ENCODE measurements around the gene FAM83G.
"Not testable (repeated sequence)": the region's sequence is repeated elsewhere in the genome, so short reads cannot be mapped to it uniquely, and the experiment has no call there.

Gene FAM83G, protein sequence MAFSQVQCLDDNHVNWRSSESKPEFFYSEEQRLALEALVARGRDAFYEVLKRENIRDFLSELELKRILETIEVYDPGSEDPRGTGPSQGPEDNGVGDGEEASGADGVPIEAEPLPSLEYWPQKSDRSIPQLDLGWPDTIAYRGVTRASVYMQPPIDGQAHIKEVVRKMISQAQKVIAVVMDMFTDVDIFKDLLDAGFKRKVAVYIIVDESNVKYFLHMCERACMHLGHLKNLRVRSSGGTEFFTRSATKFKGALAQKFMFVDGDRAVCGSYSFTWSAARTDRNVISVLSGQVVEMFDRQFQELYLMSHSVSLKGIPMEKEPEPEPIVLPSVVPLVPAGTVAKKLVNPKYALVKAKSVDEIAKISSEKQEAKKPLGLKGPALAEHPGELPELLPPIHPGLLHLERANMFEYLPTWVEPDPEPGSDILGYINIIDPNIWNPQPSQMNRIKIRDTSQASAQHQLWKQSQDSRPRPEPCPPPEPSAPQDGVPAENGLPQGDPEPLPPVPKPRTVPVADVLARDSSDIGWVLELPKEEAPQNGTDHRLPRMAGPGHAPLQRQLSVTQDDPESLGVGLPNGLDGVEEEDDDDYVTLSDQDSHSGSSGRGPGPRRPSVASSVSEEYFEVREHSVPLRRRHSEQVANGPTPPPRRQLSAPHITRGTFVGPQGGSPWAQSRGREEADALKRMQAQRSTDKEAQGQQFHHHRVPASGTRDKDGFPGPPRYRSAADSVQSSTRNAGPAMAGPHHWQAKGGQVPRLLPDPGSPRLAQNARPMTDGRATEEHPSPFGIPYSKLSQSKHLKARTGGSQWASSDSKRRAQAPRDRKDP

DNA sequence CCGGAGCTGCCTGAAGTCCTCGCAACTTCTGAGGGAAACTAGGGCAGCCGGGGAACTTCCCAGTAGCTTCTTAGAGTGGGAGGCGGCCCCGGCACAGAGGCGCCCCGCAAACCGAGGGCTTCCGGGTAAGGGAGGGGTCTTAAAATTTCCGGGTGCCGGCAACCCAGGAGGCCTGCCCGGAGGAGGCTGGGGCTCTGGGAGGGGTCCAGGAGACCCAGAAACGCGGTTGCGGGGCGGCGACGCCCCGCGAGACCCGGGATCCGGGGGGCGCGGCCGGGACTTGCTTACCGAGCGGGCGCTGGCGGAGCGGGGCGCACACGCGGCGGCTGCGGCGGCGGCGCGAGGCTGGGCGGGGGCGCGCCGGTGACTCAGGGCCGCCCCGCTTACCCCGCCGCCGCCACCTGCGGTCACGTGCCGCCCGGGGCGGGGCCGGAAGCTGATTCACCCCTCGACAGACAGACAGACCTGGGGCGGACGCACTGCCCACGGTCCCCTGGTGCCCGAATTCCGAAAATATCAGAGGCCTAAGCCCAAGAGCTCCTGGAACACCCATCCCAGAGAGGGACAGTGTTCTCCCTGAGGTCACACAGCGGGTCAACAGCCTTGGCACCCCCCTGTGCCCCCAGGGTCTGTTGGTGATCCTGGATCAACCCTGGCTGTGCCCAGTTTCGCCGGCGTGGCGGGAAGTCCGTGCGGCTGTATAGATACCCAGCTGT is at the start of gene FAM83G:
FAM83G (minus strand) TSS at position 344 of the 716 bp plus-strand sequence. CDS start 723 bp downstream, outside the sequence.
- DNase-seq = no peak

DNA sequence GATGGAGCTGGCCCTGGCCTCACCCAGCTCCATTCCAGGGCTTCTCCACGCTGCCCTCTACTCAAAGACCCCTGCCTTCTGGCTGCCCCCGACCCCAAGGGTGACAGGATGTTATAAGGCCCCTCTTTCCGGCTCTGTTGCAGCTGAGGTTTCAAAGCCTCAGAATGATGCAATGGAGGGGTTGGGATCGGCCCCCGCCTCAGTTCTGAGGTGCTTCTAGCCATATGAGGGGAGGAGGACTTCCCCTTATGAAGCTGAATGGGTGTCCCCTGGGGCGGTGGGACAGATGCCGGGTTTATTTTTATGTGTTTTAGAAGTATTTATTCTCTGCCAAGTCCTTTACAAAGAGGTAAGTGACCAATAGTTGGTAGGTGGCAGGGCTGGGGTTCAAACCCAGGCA is 44.3 kb upstream of the FAM83G start:
- not testable (repeated sequence) for DNase-seq

DNA sequence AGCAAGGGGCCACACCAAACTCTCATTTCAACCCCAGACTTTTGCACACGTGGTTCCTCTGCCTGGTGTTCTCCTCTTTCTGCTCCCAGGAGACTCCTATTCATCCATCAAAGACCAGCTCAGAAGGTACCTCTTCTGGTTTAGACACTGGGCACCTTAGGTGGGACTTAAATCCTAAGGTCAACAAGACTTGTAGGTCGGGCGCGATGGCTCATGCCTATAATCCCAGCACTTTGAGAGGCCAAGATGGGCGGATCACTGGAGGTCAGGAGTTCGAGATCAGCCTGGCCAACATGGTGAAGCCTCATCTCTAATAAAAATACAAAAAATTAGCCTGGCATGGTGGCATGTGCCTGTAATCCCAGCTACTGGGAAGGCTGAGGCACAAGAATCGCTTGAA is 42.9 kb upstream of the FAM83G start:
- not testable (repeated sequence) for DNase-seq

DNA sequence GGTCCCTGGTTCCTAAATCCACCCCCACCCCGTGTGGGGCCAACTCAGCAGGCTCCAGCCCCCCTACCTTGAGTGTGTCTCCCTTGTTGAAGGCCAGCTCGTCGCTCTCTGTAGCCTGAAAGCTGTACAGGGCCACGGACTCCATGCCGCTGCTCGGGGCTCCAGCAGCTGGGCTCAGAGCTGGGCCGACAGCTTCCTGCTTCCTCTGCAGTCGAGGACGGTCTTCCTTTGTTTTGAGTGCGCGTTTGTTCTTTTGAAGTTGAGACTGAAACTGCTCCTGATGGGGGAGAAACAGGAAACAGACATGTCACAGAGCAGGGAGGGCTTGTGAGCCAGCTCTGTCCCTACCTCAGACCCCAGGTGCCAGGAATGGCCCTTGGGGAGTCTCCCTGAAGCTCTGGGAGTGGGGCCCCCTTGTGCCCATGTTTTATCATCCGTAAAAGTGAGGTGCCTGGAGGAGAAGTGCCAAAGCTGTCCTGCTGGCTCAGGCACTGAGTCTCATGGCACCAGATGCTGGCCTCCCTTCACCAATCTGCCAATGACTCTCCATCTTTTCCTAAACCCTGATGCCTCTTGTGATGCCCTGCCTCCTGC is 42.3 kb upstream of the FAM83G start, which contains the start of gene GRAP:
GRAP (minus strand) TSS at position 176 of the 594 bp plus-strand sequence; CDS start at position 145, 31 bp downstream.
- not testable (repeated sequence) for DNase-seq

DNA sequence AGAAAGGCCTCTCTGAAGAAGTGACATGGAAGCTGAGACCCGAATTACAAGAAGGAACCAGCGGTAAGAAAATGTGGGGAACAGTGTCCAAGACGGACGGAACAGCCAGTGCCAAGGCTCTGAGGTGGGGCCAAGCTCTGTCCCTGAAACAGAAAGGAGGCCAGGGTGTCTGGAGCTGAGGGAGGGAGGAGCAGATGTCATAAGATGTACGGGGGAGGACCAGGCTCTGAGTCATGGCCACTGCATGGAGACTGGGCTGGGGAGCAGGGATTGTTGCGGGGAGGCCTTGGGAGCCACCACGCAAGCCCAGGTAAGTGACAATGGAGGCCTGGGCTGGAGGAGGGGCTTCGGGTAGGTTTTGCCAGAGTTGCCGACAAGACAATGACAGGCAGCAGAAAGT is 40.1 kb upstream of the FAM83G start:
- not testable (repeated sequence) for DNase-seq

DNA sequence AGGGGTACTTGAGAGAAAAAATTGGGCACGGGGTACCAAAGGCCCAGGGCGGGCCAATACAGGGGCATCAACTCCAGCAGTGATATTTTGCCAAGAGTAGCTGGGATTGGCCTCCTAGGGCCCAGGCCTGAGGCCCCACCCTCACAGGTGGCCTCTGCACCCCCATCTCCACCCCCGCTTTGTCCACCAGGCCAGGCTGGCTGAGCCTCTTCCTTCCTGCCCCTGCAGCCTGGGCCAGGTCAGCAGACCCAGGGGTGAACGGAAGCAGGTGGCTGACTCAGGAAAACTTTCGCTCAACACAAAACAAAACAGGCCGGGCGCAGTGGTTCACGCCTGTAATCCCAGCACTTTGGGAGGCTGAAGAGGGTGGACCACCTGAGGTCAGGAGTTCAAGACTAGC is 38.5 kb upstream of the FAM83G start:
- not testable (repeated sequence) for DNase-seq

DNA sequence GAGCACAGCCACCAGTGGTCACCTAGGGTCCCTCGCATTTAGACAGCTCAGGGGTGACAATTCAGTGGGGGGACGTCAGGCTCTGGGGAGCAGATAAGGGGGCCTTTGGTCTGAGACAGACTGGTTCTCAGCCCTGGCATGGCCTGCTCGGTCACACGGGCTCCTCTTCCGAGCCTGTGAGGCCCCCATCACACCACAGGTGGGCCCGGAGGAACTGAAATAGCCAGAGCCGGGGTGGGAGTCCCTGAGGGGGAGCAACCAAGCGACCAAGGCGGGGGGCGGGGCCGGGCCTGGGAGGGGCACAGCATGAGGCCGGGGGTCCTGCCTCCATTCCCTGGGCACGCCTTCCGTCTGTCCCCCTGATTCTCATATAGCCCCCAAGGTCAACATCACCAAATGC is 37.8 kb upstream of the FAM83G start:
- DNase-seq = not testable (repeated sequence)

DNA sequence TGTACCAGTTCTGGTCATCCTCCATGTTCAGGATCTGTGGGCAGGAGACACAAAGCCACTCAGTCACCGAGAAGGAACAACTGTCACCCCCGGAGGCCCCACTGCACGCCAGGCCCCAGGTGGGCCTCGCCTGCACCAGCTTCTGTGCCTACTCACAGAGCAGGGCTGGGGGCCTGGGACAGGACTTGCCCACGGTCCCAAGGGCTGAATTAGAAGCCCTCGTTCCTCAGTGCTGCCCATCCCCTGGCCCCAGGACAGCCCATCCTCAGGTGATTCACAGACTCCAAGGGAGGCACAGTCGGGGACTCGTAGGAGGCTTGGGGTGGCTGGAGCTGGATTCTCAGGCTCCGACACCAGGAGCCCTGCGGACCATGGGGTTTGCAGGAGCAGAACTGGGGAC is 37.3 kb upstream of the FAM83G start:
- DNase-seq = not testable (repeated sequence)

DNA sequence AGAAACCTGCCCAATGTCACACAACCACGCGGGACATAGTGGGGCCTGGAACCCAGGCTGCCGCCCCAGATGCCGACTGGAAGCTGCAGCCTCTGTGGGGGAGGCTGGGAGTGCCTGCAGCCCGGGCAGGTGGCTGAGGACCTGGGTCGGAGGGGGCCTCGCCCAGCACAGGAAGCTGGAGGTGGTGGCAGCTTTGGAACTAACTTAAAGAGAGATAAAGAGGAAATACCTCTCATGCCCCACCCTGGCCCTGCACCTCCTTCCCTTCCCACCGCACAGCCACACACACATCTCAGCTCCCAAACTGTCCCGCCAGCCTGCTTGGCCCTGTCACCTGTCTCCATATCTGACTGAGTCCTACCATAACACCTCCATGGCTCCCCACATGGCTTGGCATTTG is 35.8 kb upstream of the FAM83G start:
- not testable (repeated sequence) for DNase-seq

DNA sequence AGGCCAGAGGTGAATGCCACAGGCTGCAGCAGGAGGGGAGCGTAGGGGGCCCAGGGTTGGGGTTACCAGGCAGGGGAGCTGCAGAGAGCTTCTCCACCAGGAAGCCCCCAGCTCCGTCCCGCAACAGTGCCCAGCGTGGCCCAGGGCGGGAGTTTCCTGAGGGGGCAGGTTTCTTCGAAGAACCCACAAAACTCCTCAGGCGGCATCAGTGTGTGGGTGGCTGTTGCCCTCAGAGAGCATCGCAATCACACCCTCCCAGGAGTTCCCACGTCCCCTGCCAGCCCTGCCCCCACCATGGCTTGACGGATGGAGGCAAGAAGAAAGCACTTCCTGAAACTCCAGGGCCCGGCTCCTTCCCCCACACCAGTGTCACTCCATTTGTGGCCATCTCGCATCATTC is 34.2 kb upstream of the FAM83G start:
- not testable (repeated sequence) for DNase-seq

DNA sequence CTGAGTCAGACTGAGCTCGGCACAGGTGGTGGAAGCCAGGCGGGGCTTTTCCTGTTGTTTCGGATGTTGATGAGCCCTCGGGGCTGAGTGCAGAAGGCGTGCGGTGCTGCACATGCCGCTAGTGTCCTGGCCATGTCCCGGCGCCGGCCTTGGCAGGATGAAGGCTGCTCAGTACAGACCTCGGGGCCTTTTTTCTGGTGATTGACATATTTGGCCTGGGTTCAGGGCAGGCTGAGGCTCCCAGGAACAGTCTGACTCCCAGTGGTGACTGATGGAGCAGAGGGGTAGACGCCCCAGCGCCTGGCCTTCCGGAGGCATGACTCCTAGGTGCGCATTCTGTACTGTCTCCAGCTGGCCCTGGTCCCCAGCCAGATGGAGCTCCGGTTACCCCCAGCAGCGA is 33.4 kb upstream of the FAM83G start:
- not testable (repeated sequence) for DNase-seq

DNA sequence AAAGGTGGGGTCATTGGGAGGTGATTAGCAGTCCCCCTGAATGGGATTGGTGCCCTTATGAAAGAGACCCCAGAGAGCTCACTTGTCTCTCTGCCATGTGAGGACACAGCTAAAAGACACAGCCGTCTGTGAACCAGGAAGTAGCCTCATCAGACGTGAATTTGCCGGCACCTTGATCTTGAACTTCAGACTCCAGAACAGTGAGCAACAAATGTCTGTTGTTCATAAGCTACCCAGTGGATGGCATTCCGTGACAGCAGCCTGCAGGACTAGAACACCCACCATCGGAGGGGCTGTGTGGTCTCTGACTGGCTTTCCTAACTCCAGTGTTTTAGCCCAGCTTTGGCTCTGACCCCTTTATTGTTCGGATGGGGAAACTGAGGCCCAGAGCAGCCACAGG is 33.0 kb upstream of the FAM83G start:
- not testable (repeated sequence) for DNase-seq

DNA sequence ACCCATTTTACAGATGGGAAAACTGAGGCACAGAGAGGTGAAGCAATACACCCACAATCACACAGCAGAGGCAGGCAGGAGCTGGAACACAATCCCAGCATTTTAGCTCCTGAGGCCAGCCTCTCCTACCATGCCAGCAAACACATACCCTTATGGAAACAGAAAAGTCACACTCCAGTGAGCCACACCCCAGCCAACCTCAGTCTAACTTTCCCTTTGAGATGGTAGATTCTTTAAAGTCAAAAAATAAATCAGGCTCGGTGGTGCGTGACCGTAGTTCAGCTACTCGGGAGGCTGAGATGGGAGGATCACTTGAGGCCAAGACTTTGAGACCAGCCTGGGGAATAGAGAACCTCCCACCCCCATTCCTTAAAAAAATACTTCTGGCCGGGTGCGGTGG is 31.6 kb upstream of the FAM83G start:
- DNase-seq = not testable (repeated sequence)

DNA sequence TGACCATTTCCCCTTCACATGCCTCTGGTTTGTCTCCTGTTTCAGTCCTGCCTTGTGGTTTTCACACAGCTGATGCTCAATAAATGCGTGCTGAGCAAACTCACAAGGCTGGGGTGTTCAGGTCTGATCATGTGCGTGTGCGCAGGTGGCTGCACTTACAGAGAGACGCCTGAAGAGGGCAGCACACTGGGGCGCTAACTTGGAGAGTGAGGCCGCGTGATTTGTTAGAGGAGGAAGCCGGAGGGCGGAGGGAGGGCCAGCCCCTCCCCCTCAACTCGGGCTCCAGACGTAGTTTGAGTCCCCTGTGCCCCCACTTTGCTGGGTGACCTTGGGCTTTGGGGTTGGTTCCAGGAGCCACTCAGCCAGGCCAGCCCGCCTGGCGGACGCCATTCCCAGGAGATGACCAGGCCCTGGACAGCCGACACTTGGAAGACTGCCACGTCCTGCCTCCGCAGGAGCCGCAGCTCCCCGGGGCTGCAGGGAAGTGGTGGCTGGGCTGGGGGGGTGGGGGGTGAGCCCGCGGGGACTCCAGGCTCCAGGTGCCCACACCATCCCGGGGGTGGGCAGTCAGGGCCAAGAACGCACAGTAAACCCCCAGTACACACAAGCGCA is 27.9 kb upstream of the FAM83G start:
- not testable (repeated sequence) for DNase-seq

DNA sequence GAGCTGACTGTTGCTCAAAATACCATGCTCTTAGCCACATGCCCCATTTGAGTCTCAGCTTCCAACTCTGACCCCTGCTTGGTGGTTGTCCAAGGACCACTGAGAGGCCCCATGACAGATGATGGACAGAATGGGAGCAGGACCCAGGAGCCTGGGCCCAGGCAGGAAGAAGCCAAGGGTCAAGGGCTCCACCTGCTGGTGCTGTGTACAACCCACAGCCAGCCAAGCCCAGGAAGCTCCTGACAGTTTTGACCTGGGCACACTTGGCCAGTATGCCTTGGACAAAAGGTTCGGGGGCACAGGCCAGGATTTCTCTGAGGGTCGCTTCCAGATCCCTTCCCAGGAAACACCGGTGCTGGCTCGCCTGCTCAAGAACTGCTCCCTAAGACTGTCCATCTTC is 27.2 kb upstream of the FAM83G start:
- DNase-seq = not testable (repeated sequence)

DNA sequence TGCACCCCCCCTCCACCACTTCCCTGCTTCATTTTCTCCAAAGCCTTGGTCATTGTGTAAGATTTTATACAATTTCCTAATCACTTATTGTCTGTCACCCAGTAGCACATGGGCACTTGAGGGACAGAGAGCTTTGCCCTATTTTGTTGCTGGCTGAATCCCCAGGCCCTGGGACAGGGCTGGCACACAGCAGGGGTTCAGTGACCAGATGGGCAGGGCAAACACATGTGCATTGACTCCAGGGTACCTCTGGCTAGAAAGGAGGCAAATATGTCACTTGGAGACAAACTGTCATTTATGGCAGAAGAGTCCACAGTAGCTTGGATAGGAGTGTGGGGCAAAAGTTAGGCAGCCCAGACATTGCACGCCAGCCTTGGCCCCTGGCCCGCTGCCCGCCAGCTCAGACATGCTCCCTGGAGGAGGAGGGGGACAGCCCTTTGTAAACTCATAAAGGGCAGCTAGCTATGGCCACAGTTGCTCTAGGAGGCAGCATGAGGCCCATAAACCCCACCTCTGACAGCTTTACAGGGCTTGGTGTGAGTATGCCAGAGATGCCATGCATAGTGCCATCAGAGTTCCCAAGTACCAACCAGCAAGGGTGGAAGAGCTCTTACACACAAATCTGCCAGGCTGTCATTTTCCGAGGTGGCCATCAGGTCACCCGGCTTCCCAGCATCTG is 26.3 kb upstream of the FAM83G start:
- not testable (repeated sequence) for DNase-seq

DNA sequence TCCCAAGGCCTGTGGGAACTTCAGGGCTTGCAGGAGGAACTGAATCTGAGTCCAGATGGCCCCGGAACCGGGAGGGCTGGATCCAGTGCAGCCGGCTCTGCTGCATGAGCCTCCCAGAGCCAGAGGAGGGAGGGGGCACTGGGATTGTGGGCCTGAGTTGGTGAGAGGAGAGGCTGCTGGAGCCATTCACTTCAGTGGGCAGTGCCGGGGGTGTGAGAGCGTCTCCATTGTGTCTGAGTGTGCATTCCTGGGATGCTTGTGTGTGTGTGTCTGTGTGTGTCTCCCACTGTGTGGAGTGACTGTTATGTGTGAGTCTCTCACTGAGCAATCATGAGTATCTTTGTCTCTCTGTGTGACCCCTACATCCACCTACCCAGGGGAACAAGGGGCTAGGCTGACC is 25.2 kb upstream of the FAM83G start:
- DNase-seq = not testable (repeated sequence)

DNA sequence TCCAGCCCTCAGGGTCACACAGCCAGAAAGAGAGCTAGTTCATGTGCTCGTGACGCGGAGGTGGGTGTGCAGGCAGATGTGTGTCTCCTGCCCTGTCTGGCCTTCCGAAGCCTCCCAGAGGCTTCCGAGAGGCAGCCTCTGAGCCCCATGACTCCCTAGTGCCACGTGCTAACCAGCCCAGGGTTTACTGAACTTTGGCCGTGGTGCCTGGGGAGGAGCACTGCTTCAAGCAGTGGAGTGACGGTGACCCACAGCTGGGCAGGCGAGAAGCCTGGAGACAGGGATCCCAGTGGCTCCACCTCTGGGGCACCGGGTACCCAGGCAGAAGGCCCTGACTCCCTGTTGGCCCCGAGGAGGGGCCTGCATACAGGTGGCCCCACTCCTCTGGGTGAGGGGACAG is 24.1 kb upstream of the FAM83G start:
- not testable (repeated sequence) for DNase-seq

DNA sequence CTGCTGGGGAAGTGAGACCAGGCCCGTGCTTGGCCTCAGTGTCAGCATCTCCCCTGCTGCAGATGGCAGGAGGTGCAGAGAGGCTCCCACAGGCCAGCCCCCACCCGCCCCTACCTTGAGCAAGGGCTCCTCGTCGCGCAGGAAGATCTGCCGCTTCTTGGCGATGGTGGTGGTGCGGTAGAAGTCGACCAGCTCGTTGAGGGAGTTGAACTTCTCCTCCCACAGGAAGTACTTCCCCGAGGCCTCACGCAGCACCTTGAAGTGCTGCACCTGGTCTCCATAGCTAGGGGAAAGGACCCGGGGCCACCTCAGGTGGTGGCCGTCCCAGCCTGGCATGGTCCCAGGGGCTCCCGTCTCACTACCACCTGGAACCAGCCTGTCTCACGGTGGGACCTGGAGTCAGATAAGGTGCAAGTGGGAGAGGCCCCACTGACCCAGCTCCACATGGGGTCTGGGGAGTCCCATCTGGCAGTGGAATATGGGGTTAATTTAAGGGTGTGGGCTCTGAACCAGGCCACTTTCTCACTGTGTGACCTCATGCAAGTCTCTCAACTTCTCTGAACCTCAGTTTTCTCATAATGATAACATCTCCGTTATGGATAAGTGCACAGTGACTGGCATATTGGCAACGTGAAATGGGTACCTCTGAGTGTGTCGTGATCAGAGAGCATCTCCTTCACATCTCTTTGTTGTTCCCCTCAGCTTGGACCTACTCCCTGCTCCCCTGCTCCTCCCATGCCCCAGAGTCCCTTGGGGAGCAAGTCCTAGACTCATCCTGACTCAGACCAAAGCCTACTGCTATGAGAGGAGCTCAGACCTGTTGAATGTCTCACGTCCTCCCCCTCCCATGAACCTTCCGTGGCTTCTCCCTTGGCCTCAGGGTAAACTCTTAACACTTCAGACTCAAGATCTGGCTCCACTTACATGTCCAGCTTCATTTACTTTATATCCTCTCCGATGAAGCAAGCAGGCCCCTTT is 19.8 kb upstream of the FAM83G start:
- no peak for DNase-seq

Data from NCI-H1092 (cell line).